ENCODE results near the gene FMN1. TPM values are rescaled to one million over a fixed set of nuclear protein-coding genes. Genes with fewer than 3 reads are reported as not detected.

Gene FMN1
- total RNA-seq, 1 donor from 2014 or later, result 20.1 TPM

GRCh38 chr15:33028495-33028894 lies 166.0 kb downstream of the FMN1 start:
- DNase-seq (ENCODE audit: extremely low spot score in 2 of 2), result no peak
- no peak for TF ChIP-seq POLR2A (IDR thresholded peaks at IDR 0.05)
- no peak for TF ChIP-seq POLR2AphosphoS5 (IDR thresholded peaks at IDR 0.05; ENCODE audit: insufficient read depth in 1 of 2, low read depth in 1 of 2)
- TF ChIP-seq CTCF (IDR thresholded peaks at IDR 0.05), result no peak
- intact Hi-C loops (cut with DNase I), result no loop called here
- Histone ChIP-seq H3K4me3 (no peak overlapping the region), H3K36me3 (no peaks in the 10 kb centered on the region), H3K4me1 (no peaks in the 10 kb centered on the region), H3K27ac (no peak overlapping the region), H3K9me3 (no peaks in the 10 kb centered on the region), H3K27me3 (no peaks in the 10 kb centered on the region)

- no peak for DNase-seq (ENCODE audit: extremely low spot score in 2 of 2)
- Histone ChIP-seq H3K27ac (no peak overlapping the region), H3K36me3 (no peaks in the 10 kb centered on the region), H3K4me1 (peaks cover 4% of the 10 kb centered on the region), H3K4me3 (no peak overlapping the region), H3K27me3 (no peaks in the 10 kb centered on the region), H3K9me3 (no peaks in the 10 kb centered on the region)
- intact Hi-C loops (cut with DNase I), result no loop called here
- no peak for TF ChIP-seq CTCF (IDR thresholded peaks at IDR 0.05)
- TF ChIP-seq POLR2A (IDR thresholded peaks at IDR 0.05), result no peak
- TF ChIP-seq POLR2AphosphoS5 (IDR thresholded peaks at IDR 0.05; ENCODE audit: insufficient read depth in 1 of 2, low read depth in 1 of 2), result no peak
These were observed 167.0 kb downstream of the FMN1 start for GRCh38 chr15:33027306-33028035.

- no peak for TF ChIP-seq POLR2A (IDR thresholded peaks at IDR 0.05)
- TF ChIP-seq POLR2AphosphoS5 (IDR thresholded peaks at IDR 0.05; ENCODE audit: insufficient read depth in 1 of 2, low read depth in 1 of 2), result no peak
- TF ChIP-seq CTCF (IDR thresholded peaks at IDR 0.05), result no peak
- no peaks in the 10 kb centered on the region for H3K9me3 ChIP-seq
- H3K27ac ChIP-seq, result no peak overlapping the region
- no peak overlapping the region for H3K4me3 ChIP-seq
- no peaks in the 10 kb centered on the region for H3K27me3 ChIP-seq
- H3K36me3 ChIP-seq, result no peaks in the 10 kb centered on the region
- intact Hi-C loops (cut with DNase I), result no loop called here
- DNase-seq (ENCODE audit: extremely low spot score in 2 of 2), result no peak
- H3K4me1 ChIP-seq, result peaks cover 11% of the 10 kb centered on the region
These were observed 167.9 kb downstream of the FMN1 start for GRCh38 chr15:33026614-33027013.

GRCh38 chr15:33022629-33023028 lies 171.9 kb downstream of the FMN1 start:
- Histone ChIP-seq H3K4me3 (no peak overlapping the region), H3K36me3 (no peaks in the 10 kb centered on the region), H3K27me3 (no peaks in the 10 kb centered on the region), H3K9me3 (no peaks in the 10 kb centered on the region), H3K4me1 (peaks cover 11% of the 10 kb centered on the region), H3K27ac (peak overlapping the region; percentile 21)
- DNase-seq (ENCODE audit: extremely low spot score in 2 of 2), result no peak
- intact Hi-C loops (cut with DNase I), result no loop called here
- TF ChIP-seq CTCF (IDR thresholded peaks at IDR 0.05) (no peak), POLR2A (IDR thresholded peaks at IDR 0.05) (no peak), POLR2AphosphoS5 (IDR thresholded peaks at IDR 0.05; ENCODE audit: insufficient read depth in 1 of 2, low read depth in 1 of 2) (no peak)

GRCh38 chr15:33021806-33022389 lies 172.6 kb downstream of the FMN1 start:
- Histone ChIP-seq H3K4me1 (peaks cover 11% of the 10 kb centered on the region), H3K27ac (peak overlapping the region; percentile 21), H3K36me3 (no peaks in the 10 kb centered on the region), H3K9me3 (no peaks in the 10 kb centered on the region), H3K27me3 (no peaks in the 10 kb centered on the region), H3K4me3 (no peak overlapping the region)
- no peak for DNase-seq (ENCODE audit: extremely low spot score in 2 of 2)
- intact Hi-C loops (cut with DNase I), result no loop called here
- no peak for TF ChIP-seq POLR2A (IDR thresholded peaks at IDR 0.05)
- peak in 1 of 2 donors; percentile 47 for TF ChIP-seq POLR2AphosphoS5 (IDR thresholded peaks at IDR 0.05; ENCODE audit: insufficient read depth in 1 of 2, low read depth in 1 of 2)
- peak; percentile 24 to 62 (median 30) for TF ChIP-seq CTCF (IDR thresholded peaks at IDR 0.05)

All from vagina (tissue), 2 donors.